Caco-2 (cell line): ENCODE data around the gene SH3D19. TPM values are rescaled to one million over a fixed set of nuclear protein-coding genes. Genes with fewer than 3 reads are reported as not detected.

ENCODE experiments used
- BruUV-seq: library from RNA; stranded (reverse); fragments of 400-500 nt; replicated peaks from 2 replicates; lab custom pipeline; 2021; lab: Mats Ljungman, UMichigan
- CTCF ChIA-PET: fragments of 300-600 bp; sonication (Branson Sonifier 250); formaldehyde crosslinking; loops from one replicate; lab custom pipeline; 2022; ENCODE audit warnings: antibody characterized with exemption; lab: Charles Lee
- POLR2A ChIA-PET: fragments of 300-600 bp; sonication (Branson Sonifier 250); formaldehyde crosslinking; loops from one replicate; lab custom pipeline; 2022; ENCODE audit warnings: antibody characterized with exemption; lab: Charles Lee
- DNase-seq, 2 experiments: peaks; one replicate each; pipeline versions ENCODE4 v3.0.0 to v3.0.0-alpha.2; 2020 to 2022
- H3K27me3 ChIP-seq: replicated peaks from 2 replicates; pipeline ENCODE4 v1.6.0; 2011; ENCODE audit warnings: low read length; ENCODE audit not compliant: control insufficient read depth, insufficient read depth
- H3K36me3 ChIP-seq: 2 replicates; pipeline ENCODE4 v1.5.1; 2011; ENCODE audit warnings: low read length; ENCODE audit not compliant: control insufficient read depth, insufficient read depth
- H3K4me1 ChIP-seq: fragments of 250-450 bp; sonication (Bioruptor Pico); 2 replicates; pipeline ENCODE4 v1.5.1; 2020; ENCODE audit warnings: mild to moderate bottlenecking
- H3K4me3 ChIP-seq: 2 replicates; pipeline ENCODE4 v1.5.1; 2011; ENCODE audit warnings: low read depth, mild to moderate bottlenecking, control low read depth, low read length
- H3K9me3 ChIP-seq: fragments of 250-450 bp; sonication (Bioruptor Pico); 2 replicates; pipeline ENCODE4 v1.5.1; 2020; ENCODE audit warnings: mild to moderate bottlenecking, moderate library complexity
- H3K27ac Mint-ChIP-seq: one replicate; pipeline ENCODE4 v1.8.0; 2022; ENCODE audit warnings: mixed read lengths; ENCODE audit not compliant: unreplicated experiment
- H3K27me3 Mint-ChIP-seq: one replicate; pipeline ENCODE4 v1.8.0; 2022; ENCODE audit warnings: mixed read lengths; ENCODE audit not compliant: insufficient read depth, unreplicated experiment
- H3K36me3 Mint-ChIP-seq: one replicate; pipeline ENCODE4 v1.8.0; 2022; ENCODE audit warnings: mild to moderate bottlenecking, mixed read lengths; ENCODE audit not compliant: insufficient read depth, unreplicated experiment
- H3K4me1 Mint-ChIP-seq: one replicate; pipeline ENCODE4 v1.8.0; 2022; ENCODE audit warnings: low read depth, mixed read lengths; ENCODE audit not compliant: unreplicated experiment
- H3K4me3 Mint-ChIP-seq: one replicate; pipeline ENCODE4 v1.8.0; 2022; ENCODE audit warnings: mild to moderate bottlenecking, moderate library complexity, mixed read lengths; ENCODE audit not compliant: unreplicated experiment
- H3K9me3 Mint-ChIP-seq: one replicate; pipeline ENCODE4 v1.8.0; 2022; ENCODE audit warnings: mixed read lengths; ENCODE audit not compliant: unreplicated experiment
- intact Hi-C: fragments of 100-400 bp; cut with micrococcal nuclease; formaldehyde crosslinking; loops from one replicate; pipeline ENCODE4 v1.10.0; 2022; ENCODE audit not compliant: unreplicated experiment
- total RNA-seq: library from RNA; stranded (reverse); gene quantifications from 2 replicates; pipeline ENCODE4 v1.2.3, GENCODE V29; 2022
- TF ChIP-seq, protein P1 (sequence below), 2 experiments: fragments of 200-600 bp in 1 of 2; IDR thresholded peaks; 1 replicate in 1 of 2; 2 replicates in 1 of 2; pipeline versions ENCODE4 v1.5.1 to v1.8.0; 2011 to 2022; ENCODE audit warnings: antibody characterized with exemption in 1 of 2, control low read depth in 1 of 2, inconsistent platforms in 1 of 2, low read depth in 1 of 2, low read length in 1 of 2, mild to moderate bottlenecking in 1 of 2, moderate library complexity in 1 of 2; ENCODE audit not compliant: insufficient read depth in 1 of 2, severe bottlenecking in 1 of 2, unreplicated experiment in 1 of 2

The SH3D19 gene
- total RNA-seq, 1 experiment from 2014 or later: 57.8 TPM

DNA sequence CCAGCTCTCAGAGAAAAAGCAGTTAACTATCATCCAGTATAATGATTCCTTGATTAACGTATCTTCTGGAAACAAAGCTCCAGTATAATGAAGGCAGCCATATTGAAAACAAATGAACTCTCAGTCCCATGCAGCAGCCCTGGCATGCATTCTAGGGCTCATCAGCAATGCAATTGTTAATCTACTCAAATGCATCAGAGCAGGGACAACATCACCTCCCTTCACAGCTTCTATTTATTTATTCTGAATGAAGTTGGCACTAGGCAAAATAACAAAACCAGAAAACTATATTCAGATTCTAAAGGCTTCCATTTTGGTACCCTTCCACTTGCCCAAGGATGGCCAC lies 11.4 kb downstream of the SH3D19 start:
- H3K36me3 Mint-ChIP-seq: peaks cover 22% of the 10 kb centered on the region
- TF ChIP-seq, protein P1, sequence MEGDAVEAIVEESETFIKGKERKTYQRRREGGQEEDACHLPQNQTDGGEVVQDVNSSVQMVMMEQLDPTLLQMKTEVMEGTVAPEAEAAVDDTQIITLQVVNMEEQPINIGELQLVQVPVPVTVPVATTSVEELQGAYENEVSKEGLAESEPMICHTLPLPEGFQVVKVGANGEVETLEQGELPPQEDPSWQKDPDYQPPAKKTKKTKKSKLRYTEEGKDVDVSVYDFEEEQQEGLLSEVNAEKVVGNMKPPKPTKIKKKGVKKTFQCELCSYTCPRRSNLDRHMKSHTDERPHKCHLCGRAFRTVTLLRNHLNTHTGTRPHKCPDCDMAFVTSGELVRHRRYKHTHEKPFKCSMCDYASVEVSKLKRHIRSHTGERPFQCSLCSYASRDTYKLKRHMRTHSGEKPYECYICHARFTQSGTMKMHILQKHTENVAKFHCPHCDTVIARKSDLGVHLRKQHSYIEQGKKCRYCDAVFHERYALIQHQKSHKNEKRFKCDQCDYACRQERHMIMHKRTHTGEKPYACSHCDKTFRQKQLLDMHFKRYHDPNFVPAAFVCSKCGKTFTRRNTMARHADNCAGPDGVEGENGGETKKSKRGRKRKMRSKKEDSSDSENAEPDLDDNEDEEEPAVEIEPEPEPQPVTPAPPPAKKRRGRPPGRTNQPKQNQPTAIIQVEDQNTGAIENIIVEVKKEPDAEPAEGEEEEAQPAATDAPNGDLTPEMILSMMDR (IDR thresholded peaks at IDR 0.05; ENCODE audit: insufficient read depth in 1 of 2, low read depth in 1 of 2, low read length in 1 of 2, severe bottlenecking in 1 of 2, unreplicated experiment in 1 of 2): no peak
- ChIA-PET POLR2A (interaction anchor here (1.1 kb wide), 1 partner anchor 11 kb away, joined by 20 read pairs; the partner anchor contains the start of gene SH3D19), CTCF (interaction anchor here (0.8 to 1.0 kb wide), 2 partner anchors 9 to 38 kb away, joined by 3 to 4 read pairs; no protein-coding TSS in a partner anchor)
- Histone ChIP-seq H3K4me3 (no peak overlapping the region), H3K36me3 (no peaks in the 10 kb centered on the region; the same call in 1 of the 2 replicates), H3K4me1 (peaks cover 45% of the 10 kb centered on the region), H3K9me3 (no peaks in the 10 kb centered on the region), H3K27me3 (no peaks in the 10 kb centered on the region)
- peak overlapping the region; percentile 87 for H3K27ac Mint-ChIP-seq
- H3K9me3 Mint-ChIP-seq: no peaks in the 10 kb centered on the region
- intact Hi-C loops: no loop called here
- H3K27me3 Mint-ChIP-seq: no peaks in the 10 kb centered on the region
- BruUV-seq: no TSS peak
- DNase-seq: no peak
- H3K4me3 Mint-ChIP-seq: peak overlapping the region; percentile 66
- H3K4me1 Mint-ChIP-seq: peaks cover 46% of the 10 kb centered on the region

DNA sequence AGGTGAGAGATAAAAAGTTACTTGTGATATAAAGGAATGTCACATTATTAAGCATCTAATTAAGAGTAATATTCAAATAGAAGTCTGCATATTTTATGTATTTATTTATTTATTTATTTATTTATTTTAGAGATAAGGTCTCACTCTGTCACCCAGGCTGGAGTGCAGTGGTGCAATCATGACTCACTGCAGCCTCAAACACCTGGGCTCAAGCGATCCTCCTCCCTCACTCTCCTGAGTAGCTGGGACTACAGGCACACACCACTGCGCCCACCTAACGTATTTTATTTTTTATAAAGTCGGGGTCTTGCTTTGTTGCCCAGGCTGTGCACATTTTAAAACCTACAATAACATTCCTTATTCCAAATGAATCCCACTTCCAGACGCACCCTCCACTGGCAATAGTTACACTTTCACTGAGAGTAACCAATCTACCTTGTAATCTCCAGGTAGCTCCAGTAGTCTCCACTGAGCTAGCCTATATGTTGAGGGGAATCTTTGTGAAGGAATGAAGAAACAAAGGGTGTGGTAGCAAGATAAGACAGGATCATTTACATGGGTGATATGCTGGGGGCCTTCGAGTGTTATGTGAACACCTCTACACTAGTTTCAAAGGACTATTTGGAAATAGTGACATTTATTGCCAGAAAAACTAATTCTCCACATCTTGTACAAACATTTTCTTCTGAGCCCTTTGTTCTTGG lies 11.9 kb downstream of the SH3D19 start:
- Mint-ChIP-seq H3K27ac (peak overlapping the region; percentile 87), H3K9me3 (no peaks in the 10 kb centered on the region), H3K4me3 (peak overlapping the region; percentile 66), H3K4me1 (peaks cover 46% of the 10 kb centered on the region), H3K27me3 (no peaks in the 10 kb centered on the region), H3K36me3 (peaks cover 26% of the 10 kb centered on the region)
- peak; percentile 57 to 76 for DNase-seq
- intact Hi-C loops: loop anchor here (1.0 kb wide), 1 partner anchor 11 kb away; no protein-coding TSS in a partner anchor
- Histone ChIP-seq H3K4me3 (no peak overlapping the region), H3K36me3 (no peaks in the 10 kb centered on the region; the same call in 1 of the 2 replicates), H3K9me3 (no peaks in the 10 kb centered on the region), H3K4me1 (peaks cover 45% of the 10 kb centered on the region), H3K27me3 (no peaks in the 10 kb centered on the region)
- CTCF ChIA-PET: interaction anchor here (0.8 to 1.0 kb wide), 2 partner anchors 9 to 37 kb away, joined by 3 to 4 read pairs; no protein-coding TSS in a partner anchor
- POLR2A ChIA-PET: interaction anchor here (0.5 to 1.1 kb wide), 2 partner anchors 10 to 12 kb away, joined by 9 to 20 read pairs; partner anchors contain the start of gene SH3D19
- TF ChIP-seq, protein P1 (IDR thresholded peaks at IDR 0.05; ENCODE audit: insufficient read depth in 1 of 2, low read depth in 1 of 2, low read length in 1 of 2, severe bottlenecking in 1 of 2, unreplicated experiment in 1 of 2): no peak
- TSS peak; percentile 68 for BruUV-seq

DNA sequence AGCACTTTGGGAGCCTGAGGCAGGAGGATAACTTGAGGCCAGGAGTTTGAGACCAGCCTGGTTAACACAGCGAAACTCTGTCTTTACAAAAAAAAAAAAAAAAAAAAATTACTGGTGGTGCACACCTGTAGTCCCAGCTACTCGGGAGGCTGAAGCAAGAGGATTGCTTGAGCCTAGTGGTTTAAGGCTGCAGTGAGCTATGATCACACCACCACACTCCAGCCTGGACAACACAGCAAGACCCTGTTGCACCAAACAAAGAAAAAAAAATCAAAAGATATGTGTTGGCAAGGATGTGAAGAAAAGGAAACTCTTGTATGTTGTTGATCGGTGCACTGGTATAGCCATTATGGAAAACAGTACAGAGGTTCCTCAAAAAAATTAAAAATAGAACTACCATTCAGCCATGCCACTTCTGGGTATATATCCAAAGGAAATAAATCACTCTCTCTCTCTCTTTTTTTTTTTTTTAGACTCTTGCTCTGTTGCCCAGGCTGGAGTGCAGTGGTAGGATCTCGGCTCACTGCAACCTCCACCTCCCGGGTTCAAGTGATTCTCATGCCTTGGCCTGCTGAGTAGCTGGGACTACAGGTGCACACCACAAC lies 15.2 kb downstream of the SH3D19 start:
- no peaks in the 10 kb centered on the region for H3K27me3 ChIP-seq
- no peaks in the 10 kb centered on the region for H3K9me3 ChIP-seq
- Mint-ChIP-seq H3K4me3 (no peak overlapping the region), H3K27ac (no peak overlapping the region), H3K4me1 (peaks cover 22% of the 10 kb centered on the region), H3K36me3 (peaks cover 30% of the 10 kb centered on the region), H3K9me3 (no peaks in the 10 kb centered on the region), H3K27me3 (no peaks in the 10 kb centered on the region)
- ChIA-PET POLR2A (no interaction called here), CTCF (no interaction called here)
- peaks cover 1% of the 10 kb centered on the region; the same call in 1 of the 2 replicates for H3K36me3 ChIP-seq
- peaks cover 22% of the 10 kb centered on the region for H3K4me1 ChIP-seq
- BruUV-seq: no TSS peak
- no peak for DNase-seq
- TF ChIP-seq, protein P1 (IDR thresholded peaks at IDR 0.05; ENCODE audit: insufficient read depth in 1 of 2, low read depth in 1 of 2, low read length in 1 of 2, severe bottlenecking in 1 of 2, unreplicated experiment in 1 of 2): no peak
- intact Hi-C loops: no loop called here
- H3K4me3 ChIP-seq: no peak overlapping the region
